ENCODE results near the gene PRKCQ.
"Not testable (repeated sequence)": the region's sequence is repeated elsewhere in the genome, so short reads cannot be mapped to it uniquely, and the experiment has no call there.

Gene PRKCQ

DNA sequence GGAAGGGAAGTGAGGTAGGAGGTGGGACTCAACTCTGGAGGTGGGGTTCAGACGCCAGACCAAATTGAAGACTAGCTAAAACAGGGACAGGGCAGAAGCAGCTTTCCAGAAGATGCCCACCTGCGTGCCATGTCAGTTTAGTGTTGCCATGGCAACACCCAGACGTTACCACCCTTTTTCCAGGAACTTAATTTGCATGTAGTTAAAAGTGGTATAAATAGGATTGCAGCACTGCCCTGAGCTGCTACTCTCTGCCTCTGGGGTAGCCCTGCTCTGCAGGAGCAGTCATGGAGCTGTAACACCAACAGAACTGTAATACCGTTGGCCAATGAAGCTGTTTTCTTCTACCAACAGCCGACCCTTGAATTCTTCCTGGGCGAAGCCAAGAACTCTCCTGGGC is 93.8 kb downstream of the PRKCQ start:
- DNase-seq = no peak

- DNase-seq = no peak
These were observed 97.2 kb downstream of the PRKCQ start for GRCh38 chr10:6482737-6483357.

- DNase-seq = no peak
These were observed 101.4 kb downstream of the PRKCQ start for GRCh38 chr10:6478722-6479121.

DNA sequence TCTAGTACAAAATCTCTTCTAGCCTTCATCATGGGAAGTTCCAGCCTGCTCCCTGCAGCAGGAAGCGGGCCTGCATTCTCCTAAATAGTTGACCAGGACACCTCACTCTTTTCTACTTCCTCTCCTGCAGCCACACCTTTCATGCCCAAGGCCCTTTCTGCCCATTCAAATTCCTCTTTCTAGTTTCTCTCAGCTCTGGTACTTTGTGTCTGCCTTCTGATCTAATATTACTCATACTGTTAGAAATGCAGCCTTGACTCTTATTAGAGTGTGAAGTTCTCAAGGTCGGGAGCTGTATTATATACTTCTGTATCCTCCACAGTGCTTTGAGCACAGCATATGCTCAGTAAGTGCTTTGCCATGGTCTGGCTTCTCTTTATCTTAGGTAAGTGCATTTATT is 103.1 kb downstream of the PRKCQ start:
- DNase-seq = no peak

DNA sequence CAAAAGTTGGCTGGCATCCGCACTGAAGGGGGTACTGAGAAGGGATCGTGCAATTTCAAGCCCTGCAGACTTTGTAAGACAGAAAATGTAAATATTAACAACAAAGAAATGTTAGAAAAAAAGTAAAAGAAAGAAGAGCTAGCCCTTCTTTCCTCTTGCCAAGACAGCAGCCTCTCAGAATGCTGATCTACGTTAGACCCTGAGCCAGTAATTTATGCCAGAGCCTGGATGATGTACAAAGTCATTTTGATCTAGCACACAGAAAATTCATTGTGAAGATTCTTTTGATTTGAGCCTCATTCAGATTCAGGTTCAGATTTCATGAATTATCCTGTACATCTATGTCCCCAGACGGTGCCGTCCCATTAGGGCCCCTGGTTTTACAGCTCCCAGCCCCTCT is 105.2 kb downstream of the PRKCQ start:
- no peak for DNase-seq

DNA sequence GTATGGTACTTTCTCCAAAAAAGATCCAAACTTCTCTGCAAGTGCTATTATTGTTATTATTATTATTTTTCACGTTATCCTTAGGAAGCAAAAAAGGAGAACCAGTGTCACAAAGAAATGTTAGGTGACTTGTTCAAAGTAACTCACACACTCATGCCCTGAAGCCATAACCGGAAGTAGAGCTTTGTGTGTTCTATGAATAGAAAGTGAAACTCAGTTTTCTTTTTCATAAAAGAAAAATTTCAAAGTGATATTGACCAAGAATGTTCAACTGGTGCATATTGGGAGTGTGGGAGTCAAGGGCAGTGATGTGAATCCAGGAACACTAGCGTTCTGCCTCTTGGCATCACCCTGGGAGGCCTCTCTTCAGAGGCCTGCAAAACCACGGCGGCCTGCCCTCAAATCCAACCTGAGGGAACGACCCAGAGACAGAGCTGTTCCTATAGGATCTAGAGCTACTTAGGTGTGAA is 106.1 kb downstream of the PRKCQ start:
- no peak for DNase-seq

DNA sequence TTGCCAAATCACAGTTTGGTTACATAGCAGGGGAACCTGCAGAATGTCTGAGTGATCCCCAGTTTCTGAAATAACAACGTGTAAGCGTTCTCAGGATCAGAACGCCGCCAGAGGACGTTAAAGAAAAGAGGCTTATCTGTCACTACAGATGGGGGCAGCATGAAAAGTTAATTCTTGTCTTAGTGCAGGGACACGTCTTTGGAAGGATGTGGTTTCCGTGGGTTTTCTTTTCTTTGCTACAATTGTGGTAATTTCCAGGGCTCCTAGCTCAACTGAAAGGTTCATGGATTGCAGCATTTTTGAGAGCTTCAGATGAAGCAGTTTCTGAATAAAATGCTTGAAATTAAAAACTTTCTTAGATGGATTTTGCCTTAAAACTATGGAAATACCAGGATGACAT is 106.6 kb downstream of the PRKCQ start:
- DNase-seq = no peak

GRCh38 chr10:6472710-6473005 is 107.4 kb downstream of the PRKCQ start:
- DNase-seq = not testable (repeated sequence)

DNA sequence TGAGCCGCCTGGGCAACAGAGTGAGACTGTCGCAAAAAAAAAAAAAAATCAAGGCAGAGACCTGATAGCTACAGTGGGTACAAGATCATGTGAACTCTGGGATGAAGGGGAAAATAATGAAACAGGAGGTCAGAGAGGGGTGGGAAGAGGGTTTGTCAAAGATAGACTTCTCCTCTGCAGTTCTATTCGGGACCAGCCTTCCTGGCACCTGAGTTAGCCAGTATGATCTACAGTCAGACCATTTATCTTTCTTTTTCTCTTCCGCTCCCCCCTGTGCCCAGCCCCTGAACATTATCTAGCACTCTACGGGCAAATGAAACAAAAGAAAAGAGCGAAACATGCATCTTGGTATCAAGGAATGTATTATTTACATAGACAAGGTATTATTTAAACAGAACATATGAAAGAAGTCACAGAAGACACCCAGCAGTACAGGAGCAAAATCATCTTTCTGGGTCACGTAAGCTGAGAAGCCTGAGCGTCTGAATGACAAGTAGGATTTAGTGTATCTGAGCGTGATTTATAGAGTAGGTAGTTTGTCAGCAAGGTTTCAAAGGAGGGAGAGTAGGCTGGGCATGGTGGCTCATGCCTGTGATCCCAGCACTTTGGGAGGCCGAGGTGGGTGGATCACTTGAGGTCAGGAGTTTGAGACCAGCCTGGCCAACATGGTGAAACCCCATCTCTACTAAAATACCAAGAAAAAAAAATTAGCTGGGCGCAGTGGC is 109.0 kb downstream of the PRKCQ start:
- no peak for DNase-seq

- no peak for DNase-seq
These were observed 110.4 kb downstream of the PRKCQ start for GRCh38 chr10:6469661-6470060.

- DNase-seq = no peak
These were observed 114.0 kb downstream of the PRKCQ start for GRCh38 chr10:6465854-6466601.

DNA sequence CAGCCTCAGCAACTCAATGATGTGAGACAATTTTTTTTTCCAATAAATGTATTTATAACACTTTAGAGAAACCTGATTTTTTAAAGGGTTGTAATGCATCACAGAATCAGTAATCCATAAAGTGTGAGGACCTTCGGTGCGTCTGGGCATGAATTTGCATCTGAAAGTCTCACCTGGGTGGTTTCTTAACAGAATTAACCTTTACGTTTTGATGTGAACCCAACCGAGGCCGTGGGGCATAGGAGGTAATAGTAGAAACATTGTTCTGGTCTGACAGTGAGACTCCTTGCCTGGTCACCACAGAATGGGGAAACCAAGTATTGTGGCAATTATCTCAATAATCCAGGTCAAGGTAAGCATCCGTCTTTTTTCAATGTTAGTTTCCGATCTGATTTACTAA is 114.6 kb downstream of the PRKCQ start:
- no peak for DNase-seq

- no peak for DNase-seq
These were observed 115.1 kb downstream of the PRKCQ start for GRCh38 chr10:6464862-6465430.

GRCh38 chr10:6463366-6463765 is 116.7 kb downstream of the PRKCQ start:
- DNase-seq = no peak

DNA sequence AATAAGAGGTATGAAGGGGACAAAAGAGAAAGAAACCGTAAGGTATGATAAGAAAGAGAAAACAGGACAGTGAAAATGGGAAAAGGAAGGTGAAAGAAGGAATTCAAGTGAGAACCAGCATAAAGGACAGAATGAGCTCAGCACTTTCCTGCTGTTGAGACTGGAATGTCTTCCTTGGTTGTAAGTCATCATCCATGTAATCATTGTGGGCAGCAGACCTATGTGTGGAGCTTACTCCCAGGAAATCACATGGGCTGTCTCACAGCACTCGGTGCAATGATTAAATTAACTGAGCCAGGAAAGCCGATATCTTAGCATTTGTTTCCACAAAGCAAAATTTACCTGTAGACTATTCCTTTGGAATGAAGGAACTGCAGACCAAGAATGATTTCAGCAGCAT is 118.1 kb downstream of the PRKCQ start:
- DNase-seq = no peak

DNA sequence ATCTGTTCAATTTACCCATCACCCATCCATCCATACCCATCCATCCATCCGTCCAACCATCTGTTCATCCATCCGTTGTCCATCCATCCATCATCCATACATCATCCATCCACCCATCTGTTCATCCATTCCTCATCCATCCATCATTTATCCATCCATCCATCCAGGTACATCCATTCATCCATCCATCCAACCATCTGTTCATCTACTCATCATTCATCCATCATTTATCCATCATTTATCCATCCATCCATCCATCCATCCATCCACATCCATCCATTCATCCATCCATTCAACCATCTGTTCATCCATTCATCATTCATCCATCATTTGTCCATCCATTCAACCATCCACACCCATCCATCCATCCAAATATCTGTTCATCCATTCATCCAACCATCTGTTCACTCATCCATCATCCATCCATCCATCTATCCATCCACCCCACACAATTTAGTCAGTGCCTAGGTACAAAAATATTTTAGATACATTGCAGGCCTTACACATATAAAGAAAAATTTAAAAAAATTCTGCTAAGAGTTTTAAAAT is 119.1 kb downstream of the PRKCQ start:
- DNase-seq = no peak

GRCh38 chr10:6458814-6459213 is 121.3 kb downstream of the PRKCQ start:
- no peak for DNase-seq

GRCh38 chr10:6457376-6457775 is 122.7 kb downstream of the PRKCQ start:
- DNase-seq = no peak

GRCh38 chr10:6456067-6456466 is 124.0 kb downstream of the PRKCQ start:
- DNase-seq = no peak

- no peak for DNase-seq
These were observed 124.5 kb downstream of the PRKCQ start for GRCh38 chr10:6455592-6455991.

DNA sequence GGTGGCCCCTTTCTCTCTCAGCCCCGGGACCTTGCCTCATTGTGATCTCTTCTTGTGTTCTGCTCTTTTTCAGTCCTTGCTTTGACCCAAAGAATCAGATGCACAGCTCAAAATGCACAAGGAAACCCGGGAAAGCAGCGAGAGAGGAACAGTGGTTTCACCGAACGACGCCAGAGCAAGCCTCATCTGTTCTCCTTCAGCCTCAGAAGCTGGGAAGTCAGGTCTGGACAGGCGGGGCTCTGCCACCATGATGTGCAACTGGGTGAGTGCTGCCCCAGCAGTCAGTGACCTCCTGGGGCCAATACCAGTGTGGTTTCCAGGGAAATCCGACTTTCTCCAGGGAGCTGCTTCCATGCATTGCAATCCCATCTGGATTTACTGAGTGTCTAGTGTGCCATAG is 133.4 kb downstream of the PRKCQ start:
- no peak for DNase-seq

DNA sequence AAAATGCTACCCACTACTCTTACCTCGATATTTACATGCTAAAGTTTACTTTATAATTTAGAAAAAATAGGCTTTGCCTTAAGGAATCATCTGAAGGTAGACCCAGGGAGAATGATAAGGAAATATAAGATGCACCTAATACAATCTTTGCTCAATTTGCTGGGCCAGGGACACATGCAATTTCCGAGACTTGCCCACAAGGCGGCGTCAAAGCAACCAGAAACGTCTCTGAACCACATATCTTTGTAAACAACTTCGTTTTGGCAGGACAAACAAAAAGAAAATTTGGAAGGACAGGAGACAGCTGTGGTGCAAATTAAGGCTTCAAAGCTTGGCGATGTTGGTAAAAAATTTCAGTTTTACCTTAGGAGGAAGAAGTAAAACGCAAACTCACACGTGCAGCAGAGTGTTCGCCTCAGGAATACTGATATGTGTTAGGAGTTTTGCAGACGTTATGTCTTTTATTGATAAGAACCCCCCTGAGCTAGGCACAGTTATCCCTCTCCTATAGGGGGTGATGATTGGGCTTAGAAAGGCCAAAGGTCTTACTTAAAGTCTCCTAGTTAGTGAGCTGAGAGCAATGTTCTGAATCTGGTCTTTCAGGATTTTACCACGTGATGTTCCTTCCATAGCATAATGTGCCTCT is 134.3 kb downstream of the PRKCQ start:
- DNase-seq = peak; percentile 9

DNA sequence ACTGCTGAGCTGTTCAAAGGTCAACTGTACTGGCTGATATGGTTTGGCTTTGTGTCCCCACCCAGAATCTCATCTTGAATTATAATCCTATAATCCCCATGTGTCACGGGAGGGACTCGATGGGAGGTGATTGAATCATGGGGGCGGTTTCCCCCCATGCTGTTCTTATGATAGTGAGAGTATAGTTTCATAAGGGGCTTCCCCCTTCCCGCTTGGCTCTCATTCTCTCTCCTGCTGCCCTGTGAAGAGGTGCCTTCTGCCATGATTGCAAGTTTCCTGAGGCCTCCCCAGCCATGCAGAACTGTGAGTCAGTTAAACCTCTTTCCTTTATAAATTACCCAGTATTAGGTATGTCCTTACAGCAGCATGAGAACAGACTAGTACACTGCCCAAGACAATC is 140.2 kb downstream of the PRKCQ start:
- DNase-seq = not testable (repeated sequence)

Data from fibroblast of skin of right quadriceps (primary cell).